Left forelimb (tissue), 1 donor: Measurements from ENCODE around the gene RPRML.
"Not testable (repeated sequence)": the region's sequence is repeated elsewhere in the genome, so short reads cannot be mapped to it uniquely, and the experiment has no call there.

Experiments used
- DNase-seq: peaks from one replicate; pipeline ENCODE4 v3.0.0-alpha.2; 2018; ENCODE audit warnings: low spot score

RPRML gene

DNA sequence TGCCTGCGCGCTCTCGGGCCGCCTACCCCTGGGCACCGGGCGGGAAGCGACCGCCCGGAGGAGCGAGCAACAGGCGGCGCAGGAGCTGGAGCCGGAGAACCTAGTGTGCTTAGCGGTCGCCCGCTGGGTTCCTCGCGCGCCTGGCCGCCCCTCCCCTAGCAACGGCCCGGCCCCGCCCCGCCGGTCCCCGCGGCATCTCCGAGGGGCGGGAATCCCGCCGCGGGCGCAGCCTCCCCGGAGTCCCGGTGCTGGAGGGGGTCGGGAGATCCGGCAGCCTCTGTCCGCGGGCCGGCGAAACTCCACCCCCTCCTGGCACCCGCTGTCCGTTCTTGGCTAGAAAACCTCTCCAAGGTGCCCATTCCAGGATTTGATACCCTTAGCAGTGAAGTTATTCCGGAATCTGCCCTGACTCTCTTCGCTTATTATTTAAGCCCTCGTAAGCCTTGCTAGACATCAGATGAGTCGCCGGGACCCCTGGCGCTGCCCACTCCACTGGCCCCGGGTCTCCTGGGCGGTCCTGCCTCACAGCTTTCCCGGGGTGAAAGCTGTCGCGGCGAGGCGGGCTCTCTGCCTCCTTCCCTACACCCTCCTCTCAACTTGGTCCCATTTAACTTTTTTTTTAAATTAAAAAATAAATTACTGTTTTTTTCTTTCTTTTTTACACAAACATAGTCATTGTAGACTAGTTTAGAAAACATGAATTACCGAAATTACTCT lies at the start of gene RPRML:
Gene RPRML (minus strand): TSS at position 107 of the 717 bp plus-strand sequence. CDS start 246 bp downstream, outside the sequence.
- no peak for DNase-seq

DNA sequence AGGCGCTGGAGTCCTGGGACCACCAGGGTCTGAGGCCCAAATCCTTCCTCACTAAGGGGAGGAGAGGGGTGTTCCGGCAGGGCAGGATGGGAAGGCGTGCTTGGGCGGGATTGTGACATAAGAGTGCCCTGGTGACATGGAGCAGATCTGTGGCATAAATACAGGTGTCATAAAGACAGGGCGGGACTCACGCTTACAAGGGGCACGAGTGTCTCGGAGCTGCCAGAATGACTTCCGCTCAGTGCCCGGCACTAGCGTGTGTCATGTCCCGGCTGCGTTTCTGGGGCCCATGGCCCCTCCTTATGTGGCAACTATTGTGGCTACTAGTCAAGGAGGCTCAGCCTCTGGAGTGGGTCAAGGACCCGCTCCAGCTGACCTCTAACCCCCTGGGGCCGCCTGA lies 37.9 kb upstream of the RPRML start:
- DNase-seq: not testable (repeated sequence)

DNA sequence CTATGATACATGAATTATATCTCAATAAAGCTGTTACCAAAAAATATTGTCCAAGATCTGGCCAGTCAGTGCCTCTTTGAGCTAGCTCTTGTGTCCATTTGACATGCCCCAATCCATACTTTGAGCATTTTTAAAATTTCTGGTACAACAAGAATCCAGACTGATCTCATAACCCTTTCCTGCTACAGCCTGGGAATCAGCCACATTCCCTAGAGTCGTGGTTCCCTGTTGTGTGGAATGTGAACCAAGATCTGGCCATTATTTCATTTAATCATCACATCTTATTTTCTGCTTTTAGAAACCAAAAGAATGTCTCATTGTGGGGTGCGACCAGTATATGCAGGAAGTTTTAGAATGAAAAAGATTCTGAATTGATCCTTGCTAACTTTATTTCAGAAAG lies 34.3 kb upstream of the RPRML start:
- no peak for DNase-seq

DNA sequence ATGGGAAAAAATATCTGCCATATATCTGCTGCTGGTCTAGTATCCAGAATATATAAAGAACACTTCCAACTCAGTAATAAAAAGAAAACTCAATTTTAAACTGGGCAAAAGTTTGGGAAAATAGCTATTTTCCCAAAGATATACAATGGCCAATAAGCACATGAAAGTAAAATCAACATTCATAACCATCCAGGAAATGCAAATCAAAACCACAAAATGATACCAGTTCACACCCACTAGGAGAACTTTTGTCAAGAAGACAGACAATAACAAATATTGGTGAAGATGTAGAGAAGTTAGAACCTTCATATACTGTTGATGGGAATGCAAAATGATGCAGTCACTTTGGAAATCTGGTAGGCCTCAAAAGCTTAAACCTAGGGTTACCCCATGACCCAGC lies 33.4 kb upstream of the RPRML start:
- DNase-seq: no peak

DNA sequence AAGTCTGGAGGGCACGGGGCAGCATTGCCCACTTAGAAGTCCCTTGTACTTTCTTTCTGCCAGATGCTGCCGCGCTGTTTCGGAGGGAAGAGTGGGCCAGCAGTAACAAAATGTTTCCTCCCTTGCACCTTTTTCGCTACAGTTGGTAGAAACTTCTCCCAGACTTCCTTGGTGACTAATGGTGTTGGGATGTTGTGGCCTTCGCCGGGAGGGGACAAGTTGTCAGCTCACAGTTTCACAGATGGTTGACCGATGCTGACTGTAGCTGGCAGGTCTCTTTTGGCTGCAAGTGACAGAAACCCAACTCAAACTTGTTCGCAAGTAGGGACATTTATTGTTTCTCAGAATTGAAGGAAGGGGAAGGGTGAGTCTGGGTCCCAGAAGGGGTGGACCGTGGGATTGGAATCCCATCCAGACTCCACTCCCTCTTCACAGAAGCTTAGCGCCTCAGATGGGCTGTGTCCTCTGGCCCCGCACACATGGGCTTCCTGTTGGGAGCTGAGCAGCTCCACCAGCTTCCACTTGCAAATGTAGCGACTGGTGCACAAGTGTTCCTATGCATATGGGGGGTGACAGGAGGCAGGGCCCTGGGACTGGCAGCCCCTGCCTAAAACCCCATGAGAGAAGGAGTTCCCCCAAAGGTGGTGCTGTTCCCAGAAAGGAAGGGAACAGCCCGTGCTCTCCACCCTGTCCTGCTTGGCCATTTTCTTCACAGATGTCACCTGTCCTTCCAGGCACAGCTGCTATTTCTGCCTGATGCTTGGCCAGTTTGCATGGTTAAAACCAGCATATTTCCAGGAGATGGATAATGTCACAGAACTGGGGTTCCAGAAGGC lies 30.9 kb upstream of the RPRML start:
- DNase-seq: no peak

DNA sequence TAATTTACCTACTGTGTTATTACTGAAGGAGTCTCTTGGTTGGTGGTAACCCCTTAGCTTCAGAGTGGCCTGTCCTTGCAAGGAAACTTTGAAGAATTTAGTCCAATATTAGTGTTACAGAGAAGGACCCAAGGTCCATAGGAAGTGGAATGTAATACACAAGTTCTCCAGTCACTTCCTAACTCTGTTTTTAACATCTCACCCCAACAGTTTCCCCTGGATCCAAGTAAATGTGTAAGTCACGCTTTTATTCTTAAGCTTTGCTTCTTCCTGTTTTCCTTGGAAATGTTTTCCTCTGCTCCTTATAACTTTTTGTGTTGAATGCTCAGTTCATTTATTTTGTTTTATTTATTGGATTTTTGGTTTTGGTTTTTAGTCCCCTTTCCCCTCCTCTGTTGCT lies 25.9 kb upstream of the RPRML start:
- no peak for DNase-seq

DNA sequence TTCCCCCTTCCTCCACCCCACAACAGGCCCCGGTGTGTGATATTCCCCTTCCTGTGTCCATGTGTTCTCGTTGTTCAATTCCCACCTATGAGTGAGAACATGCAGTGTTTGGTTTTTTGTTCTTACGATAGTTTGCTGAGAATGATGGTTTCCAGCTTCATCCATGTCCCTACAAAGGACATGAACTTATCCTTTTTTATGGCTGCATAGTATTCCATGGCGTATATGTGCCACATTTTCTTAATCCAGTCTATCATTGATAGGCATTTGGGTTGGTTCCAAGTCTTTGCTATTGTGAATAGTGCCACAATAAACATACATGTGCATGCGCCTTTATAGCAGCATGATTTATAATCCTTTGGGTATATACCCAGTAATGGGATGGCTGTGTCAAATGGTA lies 24.8 kb upstream of the RPRML start:
- DNase-seq: not testable (repeated sequence)

DNA sequence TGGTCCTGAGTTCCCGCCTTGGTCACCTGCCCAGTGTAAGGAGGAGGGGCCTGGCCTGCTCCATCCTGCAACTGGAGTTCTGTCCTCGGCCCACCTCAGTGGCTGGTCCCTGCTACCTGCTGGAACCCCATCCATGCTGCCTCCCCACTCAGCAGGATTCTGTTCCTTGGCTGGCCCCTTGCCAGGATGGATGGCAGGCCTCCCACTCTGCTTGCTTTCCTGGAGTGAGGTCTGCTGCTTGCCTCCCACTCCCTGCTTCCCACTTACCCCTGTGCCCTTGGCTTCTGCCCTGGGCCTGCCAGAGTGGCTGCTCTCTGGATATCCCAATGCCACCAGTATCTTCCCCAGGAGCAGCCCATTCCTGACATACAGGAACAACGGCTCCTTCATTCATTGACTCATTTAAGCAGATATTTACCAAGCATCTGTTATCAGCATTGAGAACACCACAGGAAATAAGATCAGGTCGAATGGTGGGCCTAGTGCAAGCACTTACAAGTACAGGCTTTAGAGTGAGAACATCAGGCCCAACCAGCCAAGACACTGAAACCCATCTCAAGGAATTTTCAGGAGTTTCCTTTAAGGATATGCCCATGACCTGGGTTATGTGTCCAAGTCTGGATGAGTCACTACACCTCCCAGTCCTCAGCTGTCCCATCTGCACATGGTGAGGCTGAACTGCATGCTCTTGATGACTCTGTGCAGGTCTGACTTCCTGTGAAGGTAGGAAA lies 17.0 kb upstream of the RPRML start:
- DNase-seq: no peak

DNA sequence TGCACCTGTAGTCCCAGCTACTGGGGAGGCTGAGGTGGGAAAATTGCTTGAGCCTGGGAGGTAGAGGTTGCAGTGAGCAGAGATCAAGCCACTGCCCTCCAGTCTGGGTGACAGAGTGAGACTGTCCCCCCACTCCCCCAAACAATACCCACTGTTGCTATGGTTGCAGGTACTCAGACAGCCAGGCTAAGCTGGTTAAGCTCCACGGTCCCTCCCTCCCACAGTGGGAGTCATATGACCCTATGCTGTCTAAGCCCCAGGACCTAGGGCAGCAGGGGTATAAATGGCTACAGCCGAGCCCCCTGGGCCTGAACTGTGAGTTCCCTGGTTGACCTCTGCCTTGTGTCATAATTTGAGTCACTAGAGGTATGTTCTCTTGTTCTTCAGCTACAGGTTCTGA lies 15.9 kb upstream of the RPRML start:
- no peak for DNase-seq

DNA sequence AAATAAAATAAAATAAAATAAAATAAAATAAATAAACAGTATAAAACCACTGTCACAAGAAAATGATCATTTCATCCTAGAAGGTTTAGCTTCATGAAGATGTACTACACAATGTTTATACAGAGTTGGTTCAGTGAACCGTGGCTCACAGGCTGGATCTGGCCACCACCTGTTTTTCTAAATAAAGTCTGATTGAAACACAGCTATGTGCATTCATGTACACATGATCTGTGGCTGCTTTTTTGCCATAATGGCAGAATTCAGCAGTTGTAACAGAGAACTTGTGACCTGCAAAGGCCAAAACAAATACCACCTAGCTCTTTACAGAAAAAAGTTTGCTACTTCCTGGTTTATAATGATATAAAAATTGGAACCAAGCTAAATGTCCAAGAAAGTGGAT lies 12.6 kb upstream of the RPRML start:
- DNase-seq: no peak

DNA sequence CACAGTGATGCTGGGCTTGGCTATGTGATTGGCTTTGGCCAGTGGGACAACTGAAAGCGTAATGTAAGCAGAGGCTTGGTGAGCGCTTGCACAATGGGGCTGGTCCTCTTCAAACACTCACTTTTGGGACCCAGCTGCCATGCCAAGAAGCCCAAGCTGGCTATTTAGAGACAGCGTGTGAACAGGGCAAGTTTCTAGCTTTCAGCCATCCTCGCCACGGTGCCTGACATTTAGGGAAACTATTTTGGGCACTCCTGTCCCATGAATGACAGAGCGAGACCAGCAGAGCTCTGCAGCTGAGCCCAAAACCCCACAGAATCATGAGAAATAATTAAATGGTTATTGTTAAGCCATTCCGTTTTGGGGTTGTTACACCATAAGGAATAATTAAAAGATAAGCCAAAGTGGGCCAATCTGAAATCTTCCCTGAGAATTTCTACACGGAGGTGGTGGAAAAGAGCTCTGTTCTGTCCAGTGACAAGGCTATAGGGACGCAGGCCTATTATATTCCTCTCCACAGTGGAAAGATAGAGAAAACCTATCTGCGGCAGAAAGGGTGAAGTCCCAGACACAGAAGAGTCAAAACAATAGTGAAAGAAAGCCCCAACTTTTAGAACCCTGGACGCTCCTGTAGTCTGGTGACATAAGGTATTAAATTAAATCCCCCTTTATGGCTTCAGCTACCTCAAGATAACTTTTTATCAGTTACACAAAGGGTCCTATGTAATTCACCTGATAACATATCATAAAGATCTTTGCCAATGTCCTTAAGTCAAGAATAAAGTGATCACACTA lies 10.8 kb upstream of the RPRML start:
- DNase-seq: no peak

DNA sequence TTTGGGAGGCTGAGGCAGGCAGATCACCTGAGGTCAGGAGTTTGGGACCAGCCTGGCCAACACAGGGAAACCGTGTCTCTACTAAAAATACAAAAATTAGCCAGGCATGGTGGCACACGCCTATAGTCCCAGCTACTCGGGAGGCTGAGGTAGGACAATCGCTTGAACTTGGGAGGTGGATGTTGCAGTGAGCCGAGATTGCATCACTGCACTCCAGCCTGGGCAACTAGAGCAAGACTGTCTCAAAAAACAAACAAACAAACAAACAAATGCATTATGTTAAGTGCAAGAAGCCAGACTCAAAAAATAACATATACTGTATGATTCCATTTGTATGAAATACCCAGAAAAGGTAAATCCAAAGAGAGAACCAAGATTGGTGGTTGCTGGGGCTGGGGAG lies 8.9 kb upstream of the RPRML start:
- not testable (repeated sequence) for DNase-seq

DNA sequence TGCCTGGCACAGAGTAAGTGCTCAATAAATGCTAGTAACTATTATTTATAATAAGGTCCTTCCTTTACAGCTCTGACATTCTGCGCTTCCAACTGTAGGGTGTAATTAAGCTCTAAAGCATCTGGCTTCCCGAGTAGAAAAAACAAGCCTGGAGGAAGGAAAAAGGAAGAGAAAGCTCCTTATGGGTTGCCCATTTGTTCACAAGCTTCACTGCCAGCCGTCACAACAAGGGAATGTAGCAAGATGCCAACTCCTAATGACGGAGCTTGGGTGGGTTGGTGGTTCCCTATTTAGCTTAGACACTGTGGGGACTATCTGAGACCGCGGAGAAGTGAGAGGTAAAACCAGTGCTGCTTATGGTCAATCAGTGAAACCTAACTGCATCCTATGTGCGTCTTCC lies 7.3 kb upstream of the RPRML start:
- no peak for DNase-seq

DNA sequence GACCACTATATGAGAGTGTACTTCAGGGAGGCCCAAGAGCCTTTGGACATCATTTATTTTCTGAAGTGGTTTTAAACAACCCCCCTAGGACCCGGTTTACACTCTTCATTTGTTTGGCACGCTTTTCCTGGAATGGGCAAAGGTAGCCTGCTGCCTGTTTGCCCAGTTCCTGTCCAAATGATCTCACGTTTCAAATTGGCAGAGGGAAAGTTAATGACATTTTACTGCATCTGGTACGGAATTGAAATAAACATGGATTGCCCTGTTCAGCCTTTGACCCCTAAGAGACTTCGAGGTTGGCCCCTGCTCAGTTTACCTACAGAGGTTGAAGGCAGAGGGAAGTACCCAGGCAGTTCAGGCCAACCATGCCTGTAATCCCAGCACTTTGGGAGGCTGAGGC lies 5.8 kb upstream of the RPRML start:
- no peak for DNase-seq

DNA sequence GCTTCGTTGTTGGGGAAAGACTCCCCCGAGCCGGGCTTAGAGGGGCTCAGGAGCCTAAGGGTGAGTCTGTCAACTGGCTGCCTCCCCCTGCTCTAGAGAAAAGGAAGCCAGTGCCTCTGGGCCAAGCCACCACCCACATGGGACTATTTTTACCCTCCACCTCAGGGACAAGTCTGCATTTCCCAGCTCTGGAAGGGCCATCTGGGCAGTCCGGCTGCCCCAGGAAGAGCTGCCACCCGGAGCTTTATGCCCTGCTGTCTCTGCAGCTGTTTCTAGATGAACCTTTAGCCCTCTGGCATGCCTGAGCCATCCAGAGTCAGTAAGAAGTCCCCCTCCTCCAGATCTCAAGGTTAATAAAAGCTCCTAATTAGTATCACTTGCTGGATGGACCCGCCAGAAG lies 5.3 kb upstream of the RPRML start:
- no peak for DNase-seq

DNA sequence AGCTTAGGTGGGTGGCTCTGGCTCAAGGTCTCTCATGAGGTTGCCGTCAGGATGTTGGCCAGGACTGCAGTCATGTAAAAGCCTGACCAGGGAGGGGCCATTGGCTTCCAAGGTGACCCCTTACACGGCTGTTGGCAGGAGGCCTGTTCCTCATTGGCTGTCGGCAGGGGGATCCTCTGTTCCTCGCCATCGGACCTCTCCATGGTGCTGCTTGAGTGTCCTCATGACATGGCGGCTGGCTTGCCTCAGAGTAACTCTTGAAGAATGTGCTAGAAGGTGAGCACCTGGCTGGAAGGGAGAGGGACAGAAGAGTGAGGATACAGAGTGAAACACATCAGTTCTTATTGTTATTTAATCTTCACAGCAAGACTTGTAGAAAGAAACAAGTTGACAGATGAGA lies 4.7 kb upstream of the RPRML start:
- DNase-seq: no peak

DNA sequence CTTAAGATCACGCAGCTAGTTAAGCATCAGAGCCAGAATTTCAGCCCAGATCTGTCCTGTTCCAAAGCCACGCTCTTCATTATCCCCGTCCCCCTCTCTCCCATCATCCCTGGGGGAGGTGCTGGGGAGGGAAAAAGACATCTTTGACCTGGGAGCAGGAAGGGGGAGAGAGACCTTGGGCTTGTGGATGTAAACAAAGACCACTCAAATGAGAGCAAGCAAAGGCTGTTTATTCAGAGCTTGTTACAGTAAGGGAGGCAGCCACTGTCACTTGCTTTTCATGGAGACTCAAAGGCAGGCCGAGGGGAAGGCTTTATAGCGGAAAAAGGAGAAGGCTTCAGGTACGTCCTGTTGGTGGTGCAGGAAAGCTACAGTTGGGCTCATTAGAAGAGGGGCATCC lies 3.5 kb upstream of the RPRML start:
- DNase-seq: no peak

DNA sequence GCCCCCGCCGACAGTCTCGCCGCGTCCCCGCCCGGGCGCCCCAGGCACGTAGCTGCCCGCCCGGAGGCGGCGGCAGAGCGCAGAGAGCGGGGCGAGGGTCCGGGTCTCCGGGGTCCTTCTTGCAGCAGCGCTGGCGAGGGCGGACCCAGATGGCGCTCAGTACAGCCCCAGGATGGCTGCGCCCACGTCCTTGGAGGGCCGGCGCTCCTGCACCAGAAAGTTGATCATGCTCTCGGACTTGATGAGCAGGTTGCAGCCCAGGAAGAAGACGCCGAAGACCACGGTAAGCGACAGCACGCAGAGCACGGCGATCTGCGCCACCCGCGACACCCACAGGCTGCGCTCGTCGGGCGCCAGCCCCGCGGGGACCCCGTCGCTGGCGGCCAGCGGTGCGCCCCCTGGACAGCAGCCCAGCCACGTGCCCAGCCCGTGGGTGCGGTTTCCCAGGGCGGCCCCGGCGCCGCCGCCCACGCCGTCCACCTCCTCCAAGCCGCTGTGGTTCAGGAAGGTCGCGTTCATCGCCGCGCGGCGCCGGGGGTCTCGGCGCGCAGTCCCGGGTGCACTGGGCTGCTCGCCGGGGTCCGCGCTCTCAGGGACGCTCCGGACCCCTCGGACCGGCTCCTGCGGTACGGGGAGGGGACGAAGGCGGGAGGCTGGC lies 435 bp downstream of the RPRML start:
- no peak for DNase-seq

DNA sequence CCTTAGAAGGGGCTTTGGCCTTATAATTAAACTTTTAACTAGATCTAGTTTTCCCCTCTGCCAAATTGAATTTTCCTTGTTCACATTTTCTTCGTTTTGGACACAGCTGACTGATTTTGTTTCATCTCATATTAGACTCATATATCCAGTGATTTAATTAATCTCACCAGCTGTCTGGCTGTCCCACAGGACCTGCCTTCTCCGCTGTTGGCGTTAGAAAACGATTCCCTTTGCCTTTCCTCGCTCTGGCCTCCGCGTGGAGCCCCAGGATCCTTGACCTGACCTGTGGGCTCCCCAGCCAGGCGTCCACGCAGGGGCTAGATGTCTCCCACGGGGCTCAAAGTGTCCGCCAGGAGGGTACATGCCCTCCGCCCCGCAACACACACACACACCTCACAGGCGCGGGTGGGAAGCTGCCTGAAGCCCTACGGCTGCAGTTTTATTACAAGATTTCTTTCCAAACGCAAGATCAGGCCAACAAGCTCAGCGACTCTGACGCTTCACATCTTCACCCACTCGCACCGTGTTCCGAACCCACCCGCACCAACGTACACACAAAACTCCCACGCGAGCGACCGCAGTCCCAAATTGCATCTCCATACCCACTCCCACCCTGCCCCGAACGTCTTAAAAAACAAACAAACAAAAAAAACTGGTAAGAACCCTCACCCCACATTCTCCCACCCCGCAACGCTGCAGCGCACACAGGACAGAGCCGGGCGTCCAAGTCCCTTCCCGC lies 1.1 kb downstream of the RPRML start:
- no peak for DNase-seq

DNA sequence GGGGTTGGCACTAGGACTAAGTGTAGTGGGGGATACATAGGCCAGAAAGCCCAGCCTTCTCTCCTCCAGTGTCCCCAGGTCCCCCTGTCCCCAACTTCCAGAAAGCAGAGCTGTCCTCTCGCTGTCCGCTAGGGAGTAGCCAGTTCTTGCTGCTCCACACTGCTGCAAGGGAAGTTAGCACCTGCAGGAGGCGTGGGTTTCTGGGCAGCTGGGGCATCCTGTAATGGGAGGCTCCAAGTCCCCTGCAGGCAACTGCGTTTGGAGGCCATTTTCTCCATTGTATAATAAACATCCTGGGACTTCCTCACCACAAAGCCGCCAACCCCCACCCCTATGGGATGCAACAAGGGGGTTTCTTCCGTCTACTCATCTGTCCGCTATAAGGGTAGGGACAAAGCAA lies 1.7 kb downstream of the RPRML start:
- DNase-seq: no peak
